ENCODE results near the gene CYP2C19. TPM values are rescaled to one million over a fixed set of nuclear protein-coding genes. Genes with fewer than 3 reads are reported as not detected.

Gene CYP2C19
- polyA plus RNA-seq, 1 donor from 2014 or later, result 0.16 TPM

- H3K9ac ChIP-seq (ENCODE audit: low read length), result no peak overlapping the region
- no peak overlapping the region for H3K4me2 ChIP-seq (ENCODE audit: low read length)
- no peak overlapping the region for H3K27ac ChIP-seq (ENCODE audit: low read length)
- H2AFZ ChIP-seq (ENCODE audit: low read depth, low read length), result no peak overlapping the region
- no peaks in the 10 kb centered on the region for H4K20me1 ChIP-seq (ENCODE audit: insufficient read depth)
- TF ChIP-seq MXI1 (conservative IDR thresholded peaks at IDR 0.05; ENCODE audit: poor library complexity, severe bottlenecking) (no peak), CTCF (IDR thresholded peaks at IDR 0.05; ENCODE audit: poor library complexity, severe bottlenecking) (no peak), RAD21 (conservative IDR thresholded peaks at IDR 0.05) (no peak), TAF1 (IDR thresholded peaks at IDR 0.05; ENCODE audit: low read depth) (no peak), POLR2AphosphoS5 (IDR thresholded peaks at IDR 0.05) (no peak), REST (IDR thresholded peaks at IDR 0.05; ENCODE audit: borderline replicate concordance) (no peak), SMC3 (conservative IDR thresholded peaks at IDR 0.05; ENCODE audit: poor library complexity) (no peak), EZH2 (IDR thresholded peaks at IDR 0.05; ENCODE audit: borderline replicate concordance, insufficient read depth, low read length, poor library complexity, severe bottlenecking) (no peak), EP300 (conservative IDR thresholded peaks at IDR 0.05; ENCODE audit: poor library complexity, severe bottlenecking) (no peak)
- H3K27me3 ChIP-seq (ENCODE audit: insufficient read depth, low read depth, low read length), result no peaks in the 10 kb centered on the region
- no peak overlapping the region for H3K4me3 ChIP-seq (ENCODE audit: low read length)
- no peaks in the 10 kb centered on the region for H3K36me3 ChIP-seq (ENCODE audit: insufficient read depth, low read length)
- H3K9me3 ChIP-seq (ENCODE audit: low read length), result no peaks in the 10 kb centered on the region
- no peaks in the 10 kb centered on the region for H3F3A ChIP-seq (ENCODE audit: insufficient read depth, low read length, poor library complexity, severe bottlenecking)
- H3K79me2 ChIP-seq (replicated peaks; ENCODE audit: insufficient read depth, low read length), result no peaks in the 10 kb centered on the region
- no peaks in the 10 kb centered on the region for H3K9me2 ChIP-seq (ENCODE audit: insufficient read depth, low read length)
These were observed 15.3 kb upstream of the CYP2C19 start for GRCh38 chr10:94747137-94747536.

- no peaks in the 10 kb centered on the region for H3K27me3 ChIP-seq (ENCODE audit: insufficient read depth, low read depth, low read length)
- H3K4me3 ChIP-seq (ENCODE audit: low read length), result no peak overlapping the region
- no peaks in the 10 kb centered on the region for H3K36me3 ChIP-seq (ENCODE audit: insufficient read depth, low read length)
- H3K4me2 ChIP-seq (ENCODE audit: low read length), result no peak overlapping the region
- no peaks in the 10 kb centered on the region for H3K79me2 ChIP-seq (replicated peaks; ENCODE audit: insufficient read depth, low read length)
- TF ChIP-seq EP300 (conservative IDR thresholded peaks at IDR 0.05; ENCODE audit: poor library complexity, severe bottlenecking) (no peak), POLR2AphosphoS5 (IDR thresholded peaks at IDR 0.05) (no peak), EZH2 (IDR thresholded peaks at IDR 0.05; ENCODE audit: borderline replicate concordance, insufficient read depth, low read length, poor library complexity, severe bottlenecking) (no peak), RAD21 (conservative IDR thresholded peaks at IDR 0.05) (no peak), SMC3 (conservative IDR thresholded peaks at IDR 0.05; ENCODE audit: poor library complexity) (no peak), CTCF (IDR thresholded peaks at IDR 0.05; ENCODE audit: poor library complexity, severe bottlenecking) (no peak), TAF1 (IDR thresholded peaks at IDR 0.05; ENCODE audit: low read depth) (no peak), MXI1 (conservative IDR thresholded peaks at IDR 0.05; ENCODE audit: poor library complexity, severe bottlenecking) (no peak), REST (IDR thresholded peaks at IDR 0.05; ENCODE audit: borderline replicate concordance) (no peak)
- no peaks in the 10 kb centered on the region for H3F3A ChIP-seq (ENCODE audit: insufficient read depth, low read length, poor library complexity, severe bottlenecking)
- no peaks in the 10 kb centered on the region for H3K9me2 ChIP-seq (ENCODE audit: insufficient read depth, low read length)
- no peak overlapping the region for H2AFZ ChIP-seq (ENCODE audit: low read depth, low read length)
- no peaks in the 10 kb centered on the region for H4K20me1 ChIP-seq (ENCODE audit: insufficient read depth)
- no peaks in the 10 kb centered on the region for H3K9me3 ChIP-seq (ENCODE audit: low read length)
- H3K9ac ChIP-seq (ENCODE audit: low read length), result no peak overlapping the region
- H3K27ac ChIP-seq (ENCODE audit: low read length), result no peak overlapping the region
These were observed 14.6 kb upstream of the CYP2C19 start for GRCh38 chr10:94747838-94748237.

Measured in neural cell (in vitro differentiated cells).